Progenitor cell of endocrine pancreas (in vitro differentiated cells): Measurements from ENCODE around the gene MRPL39. TPM values are rescaled to one million over a fixed set of nuclear protein-coding genes. Genes with fewer than 3 reads are reported as not detected.

Experiments
- DNase-seq: peaks from one replicate; pipeline ENCODE4 v3.0.0; 2021; ENCODE audit warnings: low spot score; ENCODE audit not compliant: unreplicated experiment
- H3K27ac Mint-ChIP-seq: 2 replicates; pipeline ENCODE4 v1.8.0; 2021; ENCODE audit warnings: mild to moderate bottlenecking, moderate library complexity, mixed read lengths
- H3K27me3 Mint-ChIP-seq: 2 replicates; pipeline ENCODE4 v1.8.0; 2021; ENCODE audit warnings: mixed read lengths
- H3K36me3 Mint-ChIP-seq: 2 replicates; pipeline ENCODE4 v1.8.0; 2022; ENCODE audit warnings: mixed read lengths; ENCODE audit not compliant: insufficient read depth
- H3K4me1 Mint-ChIP-seq: 2 replicates; pipeline ENCODE4 v1.8.0; 2021; ENCODE audit warnings: low read depth, mixed read lengths
- H3K4me3 Mint-ChIP-seq: 2 replicates; pipeline ENCODE4 v1.8.0; 2021; ENCODE audit warnings: low read depth, mild to moderate bottlenecking, moderate library complexity, mixed read lengths
- H3K9me3 Mint-ChIP-seq: 2 replicates; pipeline ENCODE4 v1.8.0; 2021; ENCODE audit warnings: low read depth, mixed read lengths
- total RNA-seq: library from RNA; stranded (reverse); gene quantifications from 2 replicates; pipeline ENCODE4 v1.2.1, GENCODE V29; 2021
- TF ChIP-seq, protein P1 (sequence below): fragments of 200-600 bp; sonication (generic); IDR thresholded peaks from one replicate; pipeline ENCODE4 v1.5.0; 2021; ENCODE audit warnings: antibody characterized with exemption, mild to moderate bottlenecking; ENCODE audit not compliant: unreplicated experiment

MRPL39 gene
- total RNA-seq, 1 donor from 2014 or later, result 30.7 TPM

GRCh38 chr21:25579226-25580013, 27.9 kb downstream of the MRPL39 start:
- peaks cover 12% of the 10 kb centered on the region for H3K36me3 Mint-ChIP-seq
- H3K4me1 Mint-ChIP-seq, result peaks cover 1% of the 10 kb centered on the region
- TF ChIP-seq, protein P1, sequence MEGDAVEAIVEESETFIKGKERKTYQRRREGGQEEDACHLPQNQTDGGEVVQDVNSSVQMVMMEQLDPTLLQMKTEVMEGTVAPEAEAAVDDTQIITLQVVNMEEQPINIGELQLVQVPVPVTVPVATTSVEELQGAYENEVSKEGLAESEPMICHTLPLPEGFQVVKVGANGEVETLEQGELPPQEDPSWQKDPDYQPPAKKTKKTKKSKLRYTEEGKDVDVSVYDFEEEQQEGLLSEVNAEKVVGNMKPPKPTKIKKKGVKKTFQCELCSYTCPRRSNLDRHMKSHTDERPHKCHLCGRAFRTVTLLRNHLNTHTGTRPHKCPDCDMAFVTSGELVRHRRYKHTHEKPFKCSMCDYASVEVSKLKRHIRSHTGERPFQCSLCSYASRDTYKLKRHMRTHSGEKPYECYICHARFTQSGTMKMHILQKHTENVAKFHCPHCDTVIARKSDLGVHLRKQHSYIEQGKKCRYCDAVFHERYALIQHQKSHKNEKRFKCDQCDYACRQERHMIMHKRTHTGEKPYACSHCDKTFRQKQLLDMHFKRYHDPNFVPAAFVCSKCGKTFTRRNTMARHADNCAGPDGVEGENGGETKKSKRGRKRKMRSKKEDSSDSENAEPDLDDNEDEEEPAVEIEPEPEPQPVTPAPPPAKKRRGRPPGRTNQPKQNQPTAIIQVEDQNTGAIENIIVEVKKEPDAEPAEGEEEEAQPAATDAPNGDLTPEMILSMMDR, result no peak
- no peaks in the 10 kb centered on the region for H3K9me3 Mint-ChIP-seq
- H3K27me3 Mint-ChIP-seq, result no peaks in the 10 kb centered on the region
- H3K4me3 Mint-ChIP-seq, result no peak overlapping the region
- H3K27ac Mint-ChIP-seq, result no peak overlapping the region
- no peak for DNase-seq

DNA sequence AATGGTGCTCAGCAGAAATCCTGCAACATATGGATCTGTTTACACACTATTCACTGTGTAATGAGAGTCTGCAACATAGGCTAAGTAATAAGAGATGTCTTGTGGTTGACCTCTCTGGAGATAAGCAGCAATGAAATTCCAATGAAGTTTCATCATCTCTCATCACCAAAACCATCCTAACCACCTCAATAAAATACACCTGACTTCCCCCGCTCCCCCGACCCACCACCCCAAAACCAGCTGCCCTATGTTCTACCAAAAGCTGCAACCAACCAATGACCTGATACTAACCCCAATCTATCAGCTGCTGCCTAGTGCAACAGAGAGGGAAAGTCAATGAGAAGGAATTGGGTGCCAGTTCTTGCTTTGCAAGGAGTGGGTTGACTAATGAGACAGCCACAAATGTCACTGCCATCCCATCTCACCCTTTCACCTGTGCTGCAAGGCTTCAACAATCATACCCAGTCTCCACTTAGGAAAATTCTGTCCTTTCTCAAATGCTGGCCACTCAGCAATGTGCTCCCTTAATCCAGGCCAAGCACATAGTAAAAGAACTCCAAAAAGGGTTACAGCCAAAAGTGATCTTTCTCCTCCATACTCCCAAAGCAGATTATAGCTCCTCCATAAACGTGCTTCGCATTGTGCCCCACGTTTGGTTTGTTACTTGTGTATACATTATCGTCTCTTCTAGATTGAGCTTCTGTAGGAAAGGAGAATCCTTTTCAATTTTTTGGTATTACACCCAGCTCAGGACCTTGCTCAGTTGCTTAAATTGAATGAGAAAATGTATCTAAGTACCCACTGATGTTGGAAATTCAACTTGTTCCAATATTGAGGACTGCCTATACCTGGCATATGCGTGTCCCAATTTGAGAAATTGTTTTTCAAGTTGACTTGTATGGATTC, 29.0 kb downstream of the MRPL39 start:
- Mint-ChIP-seq H3K27me3 (no peaks in the 10 kb centered on the region), H3K36me3 (peaks cover 12% of the 10 kb centered on the region), H3K27ac (no peak overlapping the region), H3K4me3 (no peak overlapping the region), H3K4me1 (peaks cover 1% of the 10 kb centered on the region), H3K9me3 (no peaks in the 10 kb centered on the region)
- TF ChIP-seq, protein P1, result no peak
- no peak for DNase-seq

DNA sequence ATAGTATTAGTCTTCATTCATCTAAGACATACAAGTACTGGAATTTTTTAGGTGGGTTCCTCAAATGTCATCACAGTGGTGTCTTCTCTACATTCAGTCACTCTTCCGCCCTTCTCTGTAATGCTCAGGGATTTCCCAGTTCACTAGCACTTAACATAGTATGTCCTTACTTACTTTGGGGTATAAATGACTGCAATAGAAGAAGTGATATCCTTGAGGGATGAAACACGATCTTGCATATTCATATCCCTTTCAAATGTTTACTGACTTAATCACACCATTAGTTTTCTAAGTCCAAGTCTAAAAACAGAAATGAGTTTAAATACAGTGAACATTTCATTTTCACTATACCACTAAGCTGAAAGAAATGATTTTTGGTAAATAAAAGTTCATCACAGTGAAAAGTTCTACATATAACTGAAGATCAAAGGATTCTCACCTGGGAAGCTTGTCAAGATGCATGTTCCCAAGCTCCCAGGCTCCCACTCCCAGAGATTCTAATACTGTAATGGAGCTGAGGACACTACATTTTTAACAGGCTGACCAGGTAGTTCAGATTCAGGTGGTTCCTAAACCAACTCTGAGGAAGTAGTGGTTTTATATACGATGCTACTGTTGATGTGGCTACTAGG, 29.7 kb downstream of the MRPL39 start:
- DNase-seq, result no peak
- no peak overlapping the region for H3K27ac Mint-ChIP-seq
- peaks cover 1% of the 10 kb centered on the region for H3K4me1 Mint-ChIP-seq
- TF ChIP-seq, protein P1, result no peak
- H3K36me3 Mint-ChIP-seq, result peaks cover 14% of the 10 kb centered on the region
- no peaks in the 10 kb centered on the region for H3K9me3 Mint-ChIP-seq
- no peaks in the 10 kb centered on the region for H3K27me3 Mint-ChIP-seq
- H3K4me3 Mint-ChIP-seq, result no peak overlapping the region

DNA sequence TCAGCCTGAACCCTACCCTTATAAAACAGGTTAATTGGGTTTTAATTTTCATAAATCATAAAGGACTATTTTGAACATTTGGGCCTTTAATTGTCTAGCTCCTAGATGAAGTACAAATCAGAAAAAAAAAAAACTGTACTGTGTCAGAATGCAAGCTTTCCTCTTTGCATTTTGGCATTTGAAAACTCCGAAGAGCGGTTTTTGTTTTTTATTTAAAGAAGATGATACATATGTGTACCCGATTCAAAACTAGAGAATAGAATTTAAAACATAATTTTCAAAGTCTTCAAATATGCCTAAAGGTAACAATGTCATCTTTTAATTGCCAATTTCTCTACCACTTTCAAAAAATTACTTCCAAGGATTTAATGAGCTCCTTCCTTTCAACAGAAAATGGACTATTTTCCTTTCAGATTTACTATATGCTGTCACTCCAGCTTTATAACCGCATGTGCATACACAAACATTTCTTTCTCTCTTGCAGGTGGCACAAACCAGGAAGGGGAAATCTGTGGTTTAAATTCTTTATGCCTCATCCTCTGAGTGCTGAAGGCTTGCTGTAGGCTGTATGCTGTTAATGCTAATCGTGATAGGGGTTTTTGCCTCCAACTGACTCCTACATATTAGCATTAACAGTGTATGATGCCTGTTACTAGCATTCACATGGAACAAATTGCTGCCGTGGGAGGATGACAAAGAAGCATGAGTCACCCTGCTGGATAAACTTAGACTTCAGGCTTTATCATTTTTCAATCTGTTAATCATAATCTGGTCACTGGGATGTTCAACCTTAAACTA, 33.7 kb downstream of the MRPL39 start:
- no peaks in the 10 kb centered on the region for H3K9me3 Mint-ChIP-seq
- no peak for DNase-seq
- peaks cover 11% of the 10 kb centered on the region for H3K36me3 Mint-ChIP-seq
- TF ChIP-seq, protein P1, result no peak
- no peak overlapping the region for H3K27ac Mint-ChIP-seq
- H3K27me3 Mint-ChIP-seq, result no peaks in the 10 kb centered on the region
- H3K4me3 Mint-ChIP-seq, result no peak overlapping the region
- peaks cover 1% of the 10 kb centered on the region for H3K4me1 Mint-ChIP-seq
